ENCODE measurements around the gene AVP.
A peak's percentile ranks its signal among the peaks of the same experiment; 100 is the strongest.

The AVP gene

DNA sequence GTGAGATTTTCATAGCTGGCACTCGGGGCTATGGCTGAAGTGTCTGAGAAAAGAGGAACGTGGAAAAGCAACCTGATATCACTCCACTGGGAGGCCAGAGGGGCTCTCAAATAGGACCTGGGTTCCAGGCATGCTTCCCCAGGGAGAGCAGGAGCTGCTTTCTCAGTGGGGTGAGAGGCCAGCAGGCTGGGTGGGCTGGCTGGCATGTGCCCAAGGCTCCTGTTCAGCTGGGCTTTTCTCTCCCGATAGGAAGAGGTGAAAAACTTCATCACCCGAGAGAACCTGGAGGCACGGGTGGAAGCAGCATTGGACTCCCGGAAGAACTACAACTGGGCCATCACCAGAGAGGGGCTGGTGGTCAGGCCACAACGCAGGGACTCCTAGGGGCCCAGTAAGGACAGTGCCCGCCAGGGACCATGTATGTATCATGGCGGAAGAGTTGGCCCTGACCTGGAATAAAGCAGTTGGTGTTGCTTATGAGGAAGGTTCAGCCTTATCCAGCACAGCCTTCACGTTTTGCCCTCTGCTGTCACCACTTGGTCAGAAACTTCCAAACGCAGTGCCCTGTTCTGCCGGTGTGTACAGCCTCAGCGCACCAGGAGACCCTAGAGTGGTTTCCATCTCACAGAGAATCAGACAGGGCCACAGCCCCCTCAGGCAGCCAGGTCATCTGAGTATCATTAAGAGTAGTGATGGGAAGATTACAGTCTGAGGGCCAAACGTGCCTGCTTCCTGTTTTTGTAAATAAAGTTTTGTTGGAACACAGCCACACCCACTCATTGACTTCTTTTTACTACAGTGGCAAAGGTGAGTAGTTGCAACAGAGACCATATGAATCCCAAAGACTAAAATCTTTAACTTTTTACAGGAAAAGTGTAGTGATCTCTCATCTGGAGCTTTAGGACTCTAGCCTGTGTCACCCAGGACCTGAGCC lies 36.8 kb downstream of the AVP start:
- DNase-seq: no peak

DNA sequence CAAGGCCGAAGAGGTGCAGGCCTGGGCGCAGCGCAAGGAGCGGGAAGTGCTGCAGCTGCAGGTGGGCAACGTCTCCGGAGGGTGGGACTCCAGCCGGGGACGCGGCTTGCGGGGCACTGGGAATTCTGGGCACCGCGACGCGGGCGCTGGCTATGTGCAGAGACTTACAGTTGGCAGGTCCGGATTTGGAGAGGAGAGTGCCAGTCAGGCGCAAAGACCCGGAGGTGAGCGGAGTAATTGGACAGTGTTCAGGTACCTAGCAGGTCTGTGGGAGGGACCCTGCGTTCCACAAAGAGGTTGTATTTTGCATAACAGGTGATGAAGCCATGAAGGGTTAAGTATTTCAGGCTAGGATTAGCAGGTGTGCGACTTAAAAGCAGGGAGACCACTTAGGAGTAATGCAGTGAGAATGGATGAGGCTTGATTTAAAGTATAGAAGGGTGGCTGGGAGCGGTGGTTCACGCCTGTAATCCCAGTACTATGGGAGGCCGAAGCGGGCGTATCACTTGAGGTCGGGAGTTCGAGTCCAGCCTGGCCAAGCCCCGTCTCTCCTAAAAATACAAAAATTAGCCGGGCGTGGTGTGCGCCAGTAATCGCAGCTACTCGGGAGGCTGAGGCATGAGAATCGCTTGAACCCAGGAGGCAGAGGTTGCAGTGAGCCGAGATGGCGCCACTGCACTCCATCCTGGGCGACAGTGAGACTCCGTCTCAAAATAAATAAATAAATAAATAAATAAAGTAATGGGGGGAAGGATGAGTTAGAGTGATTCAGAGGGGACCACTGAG lies 37.7 kb downstream of the AVP start:
- no peak for DNase-seq

DNA sequence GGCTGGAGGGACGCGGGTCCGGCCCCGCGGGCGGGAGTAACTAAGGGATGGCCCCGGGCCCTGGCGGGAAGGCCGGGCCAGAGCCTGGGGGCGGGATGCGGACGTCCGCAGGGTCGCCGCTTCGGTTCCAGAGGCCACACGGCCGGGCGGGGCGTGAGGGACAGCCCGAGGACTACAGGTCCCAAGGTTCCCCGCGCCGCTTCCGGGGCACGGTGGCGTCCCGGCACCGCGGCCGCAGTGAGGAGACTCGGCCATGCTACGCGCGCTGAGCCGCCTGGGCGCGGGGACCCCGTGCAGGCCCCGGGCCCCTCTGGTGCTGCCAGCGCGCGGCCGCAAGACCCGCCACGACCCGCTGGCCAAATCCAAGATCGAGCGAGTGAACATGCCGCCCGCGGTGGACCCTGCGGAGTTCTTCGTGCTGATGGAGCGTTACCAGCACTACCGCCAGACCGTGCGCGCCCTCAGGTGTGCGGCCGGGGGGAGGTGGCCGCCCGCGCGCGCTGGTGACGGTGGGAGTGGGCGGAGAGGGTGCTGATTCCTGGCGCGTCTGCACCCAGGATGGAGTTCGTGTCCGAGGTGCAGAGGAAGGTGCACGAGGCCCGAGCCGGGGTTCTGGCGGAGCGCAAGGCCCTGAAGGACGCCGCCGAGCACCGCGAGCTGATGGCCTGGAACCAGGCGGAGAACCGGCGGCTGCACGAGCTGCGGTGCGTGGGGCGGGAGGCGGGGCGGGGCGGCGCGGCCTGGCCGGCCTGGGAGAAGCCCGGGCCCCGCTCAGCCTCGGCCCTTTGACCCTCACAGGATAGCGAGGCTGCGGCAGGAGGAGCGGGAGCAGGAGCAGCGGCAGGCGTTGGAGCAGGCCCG lies 38.5 kb downstream of the AVP start, which contains the start of gene MRPS26:
Gene MRPS26, plus strand, starts transcription at position 237 of the 861 bp plus-strand sequence. Its CDS starts 17 bp downstream, at position 254.
- peak; percentile 68 to 70 for DNase-seq

DNA sequence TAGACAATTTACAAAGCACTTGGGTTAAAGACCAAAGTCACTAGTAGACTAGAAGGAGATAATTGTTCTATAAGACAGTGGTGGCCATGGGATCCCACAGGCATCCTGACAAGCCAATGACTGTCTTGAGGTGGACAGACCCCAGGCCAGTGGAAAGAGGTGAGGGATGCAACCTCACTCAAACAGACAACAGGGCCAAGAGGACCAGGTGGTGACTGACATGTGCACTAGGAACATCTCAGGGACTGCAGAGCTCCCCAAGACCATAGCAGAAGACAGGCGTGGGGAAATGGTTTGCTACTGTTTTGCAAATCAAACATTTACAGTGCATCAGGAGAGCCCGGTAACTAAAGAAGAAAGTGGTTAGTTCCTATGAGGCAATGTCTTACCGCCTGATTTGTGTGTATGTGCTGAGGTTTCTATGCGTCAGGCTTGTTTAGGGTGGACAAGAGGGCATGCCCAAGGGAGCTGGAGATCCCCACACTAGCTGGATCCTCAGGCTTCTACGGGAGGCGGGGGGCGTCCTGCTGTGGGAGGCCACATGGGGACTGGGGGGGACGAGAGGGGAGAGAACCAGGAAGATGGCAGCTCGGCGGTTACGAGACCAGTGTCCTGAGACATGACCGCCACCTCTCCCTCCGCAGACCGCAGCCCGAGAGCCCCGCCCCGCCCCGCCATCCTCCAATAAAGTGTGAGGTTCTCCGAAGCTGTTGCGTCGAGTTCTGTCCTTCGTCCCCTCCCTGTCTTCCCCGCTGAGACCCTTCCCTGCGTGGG lies 39.3 kb downstream of the AVP start:
- DNase-seq: peak; percentile 17 to 33

DNA sequence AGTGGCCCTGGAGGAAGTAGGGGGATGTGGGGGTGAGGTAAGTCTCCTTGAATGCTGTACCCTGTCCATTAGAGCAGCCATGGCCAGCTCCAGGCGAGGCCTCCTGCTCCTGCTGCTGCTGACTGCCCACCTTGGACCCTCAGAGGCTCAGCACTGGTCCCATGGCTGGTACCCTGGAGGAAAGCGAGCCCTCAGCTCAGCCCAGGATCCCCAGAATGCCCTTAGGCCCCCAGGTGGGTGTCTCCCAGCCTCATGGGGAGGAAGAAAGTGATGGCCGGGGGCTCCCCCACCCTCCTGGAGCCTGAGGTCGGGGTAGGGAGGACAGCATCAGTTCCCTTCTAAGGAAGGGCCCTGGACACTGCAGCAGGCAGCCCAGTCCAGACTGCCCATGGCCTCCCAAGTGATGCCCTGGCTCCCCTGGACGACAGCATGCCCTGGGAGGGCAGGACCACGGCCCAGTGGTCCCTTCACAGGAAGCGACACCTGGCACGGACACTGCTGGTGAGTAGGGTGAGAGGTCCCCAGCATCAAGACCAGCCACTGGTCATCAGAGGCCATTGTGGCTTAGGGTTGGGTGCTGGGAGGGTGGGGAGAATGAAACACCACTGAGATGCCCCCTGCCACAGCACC lies 40.1 kb downstream of the AVP start:
- no peak for DNase-seq

DNA sequence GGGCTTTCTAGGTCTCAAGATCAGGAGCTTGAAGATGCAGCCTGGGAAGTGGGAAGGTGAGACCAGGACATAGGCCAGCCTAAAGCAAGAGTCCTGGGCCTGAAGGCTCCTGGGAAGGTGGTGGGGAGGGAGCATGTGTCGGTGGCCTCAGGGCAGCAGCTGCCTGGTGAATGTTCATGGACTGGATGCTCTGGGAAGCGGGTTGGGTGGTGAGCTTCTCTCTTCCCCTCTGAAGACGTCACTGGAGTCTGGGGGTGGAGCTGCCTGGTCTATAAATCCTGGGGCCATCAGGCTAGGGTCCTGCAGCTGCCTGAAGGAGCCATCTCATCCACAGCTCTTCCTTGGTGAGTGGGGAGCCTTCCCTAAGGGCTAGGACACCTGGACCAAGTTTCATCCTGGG lies 41.2 kb downstream of the AVP start, which contains the start of gene GNRH2:
Gene GNRH2, plus strand, starts transcription at position 301 of the 400 bp plus-strand sequence. CDS start 793 bp downstream, outside the sequence.
- DNase-seq: no peak

DNA sequence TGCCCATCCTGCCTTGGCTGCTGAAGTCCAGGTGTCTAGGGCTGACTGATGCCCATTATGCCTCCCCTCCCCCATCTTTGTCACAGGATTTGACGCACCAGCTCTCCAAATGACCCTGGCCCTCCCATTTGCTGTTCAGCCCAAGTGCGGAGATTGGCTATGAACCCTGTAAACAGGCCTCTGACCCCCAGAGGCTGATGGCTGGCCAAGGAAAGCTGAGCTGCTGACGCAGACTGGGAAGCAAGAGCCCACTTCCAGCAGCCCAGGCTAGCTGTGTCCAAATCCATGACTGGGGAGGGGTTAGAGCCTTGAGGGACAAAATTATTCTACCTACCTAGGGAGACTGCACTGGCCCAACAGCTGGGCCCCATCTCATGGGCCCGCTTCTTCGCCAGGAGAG lies 41.9 kb downstream of the AVP start:
- DNase-seq: no peak

DNA sequence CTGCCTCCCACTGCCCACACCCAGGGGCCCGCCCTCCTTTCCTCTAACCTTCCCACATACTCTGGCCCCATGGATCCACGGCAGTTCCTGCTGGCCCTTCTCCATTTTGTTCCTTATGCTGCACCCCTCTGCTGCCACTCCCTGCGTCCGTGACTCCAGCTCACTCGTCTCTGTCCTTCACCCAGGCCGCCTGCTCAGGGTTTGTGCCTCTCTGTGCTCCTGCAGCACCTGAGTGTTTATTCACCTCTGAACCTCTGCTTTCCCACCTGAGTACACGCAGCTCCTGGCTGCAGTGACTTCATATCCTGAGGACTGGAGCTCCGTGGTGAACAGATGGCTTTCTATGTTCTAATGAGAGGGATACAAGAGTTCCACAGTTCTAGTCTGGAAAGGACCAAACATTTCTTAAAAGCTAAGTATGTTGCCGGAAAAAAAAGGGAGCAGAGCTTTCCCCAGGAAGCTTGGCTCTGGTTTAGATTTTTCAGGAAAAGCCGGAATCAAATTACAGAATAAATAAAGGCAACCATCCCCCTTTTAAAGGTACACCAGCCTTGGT lies 42.6 kb downstream of the AVP start:
- DNase-seq: no peak

DNA sequence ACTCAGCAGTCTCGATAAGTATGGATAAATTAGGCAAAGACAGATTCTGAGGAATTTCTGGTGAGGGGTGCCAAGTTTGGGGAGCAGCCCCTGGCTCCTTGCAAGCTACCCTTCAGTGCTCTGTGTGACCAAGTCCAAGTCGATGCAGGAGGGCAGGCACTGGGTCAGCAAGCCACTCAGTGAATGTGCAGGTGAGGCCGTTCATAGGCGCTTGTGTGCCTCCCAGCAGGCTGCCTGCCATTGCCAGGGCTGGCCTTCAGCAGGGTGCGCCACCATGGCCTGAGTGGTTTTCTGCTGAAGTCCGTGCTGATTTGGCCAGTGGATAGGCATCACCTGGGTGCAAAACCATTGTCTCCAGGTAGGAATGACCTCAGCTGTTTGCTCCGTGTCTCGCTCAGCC lies 44.4 kb downstream of the AVP start:
- no peak for DNase-seq

DNA sequence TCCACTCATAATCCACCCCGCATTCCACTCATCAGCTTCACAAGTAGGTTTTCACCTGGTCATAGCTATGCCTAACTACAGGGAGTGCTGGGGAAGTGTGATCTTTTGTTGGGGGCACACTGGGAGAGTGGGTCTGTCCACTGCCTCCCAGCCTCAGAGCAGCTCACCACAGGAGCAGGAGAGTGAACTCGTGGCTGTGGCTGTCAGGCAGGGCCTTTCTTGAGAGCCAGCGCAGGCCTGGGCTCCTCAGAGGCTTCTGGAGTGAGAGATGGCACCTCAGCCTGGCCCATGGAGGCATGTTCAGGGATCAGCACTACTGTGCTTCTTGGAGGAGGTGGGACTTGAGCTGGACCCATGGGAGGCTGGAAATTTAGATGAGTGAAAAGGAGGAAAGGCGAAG lies 45.1 kb downstream of the AVP start:
- DNase-seq: no peak

DNA sequence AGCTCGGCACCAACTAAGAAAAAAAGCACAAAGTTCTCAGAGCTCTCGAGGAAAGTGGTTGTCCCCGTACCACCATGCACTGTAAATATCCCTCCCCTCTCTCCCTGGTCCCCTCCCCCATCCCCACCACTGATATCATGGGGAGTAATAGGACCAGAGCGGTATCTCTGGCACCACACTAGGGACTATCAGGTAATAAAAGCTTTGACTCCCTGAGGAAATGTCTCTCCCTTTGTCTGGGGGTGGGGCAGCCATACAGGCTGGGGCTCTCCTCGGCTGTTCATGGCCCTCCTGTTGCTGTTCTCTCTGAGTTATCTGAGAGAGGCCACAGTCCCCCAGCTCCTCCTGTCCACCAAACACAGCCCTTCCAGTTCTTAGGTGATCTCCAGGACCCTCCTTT lies 46.1 kb downstream of the AVP start:
- DNase-seq: no peak

DNA sequence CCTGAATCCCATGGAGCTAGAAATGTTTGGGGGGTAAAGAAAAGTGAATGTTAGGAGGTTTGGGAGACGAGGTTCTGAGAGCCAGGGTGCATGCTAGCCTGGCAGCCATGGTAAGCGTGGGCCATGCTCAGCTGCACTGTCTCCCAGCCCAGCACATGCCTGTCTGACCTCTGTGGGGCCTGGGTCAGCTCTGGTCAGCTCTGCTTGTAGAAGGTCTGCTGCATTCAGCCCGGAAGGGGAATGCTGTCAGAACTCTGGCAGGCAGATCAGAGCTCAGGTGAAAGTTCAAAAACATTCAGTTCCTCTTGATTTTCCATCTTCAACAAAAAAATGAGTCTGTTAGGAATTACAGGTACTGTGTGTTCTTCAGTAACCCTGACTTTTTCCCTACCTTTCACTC lies 46.9 kb downstream of the AVP start:
- DNase-seq: no peak

DNA sequence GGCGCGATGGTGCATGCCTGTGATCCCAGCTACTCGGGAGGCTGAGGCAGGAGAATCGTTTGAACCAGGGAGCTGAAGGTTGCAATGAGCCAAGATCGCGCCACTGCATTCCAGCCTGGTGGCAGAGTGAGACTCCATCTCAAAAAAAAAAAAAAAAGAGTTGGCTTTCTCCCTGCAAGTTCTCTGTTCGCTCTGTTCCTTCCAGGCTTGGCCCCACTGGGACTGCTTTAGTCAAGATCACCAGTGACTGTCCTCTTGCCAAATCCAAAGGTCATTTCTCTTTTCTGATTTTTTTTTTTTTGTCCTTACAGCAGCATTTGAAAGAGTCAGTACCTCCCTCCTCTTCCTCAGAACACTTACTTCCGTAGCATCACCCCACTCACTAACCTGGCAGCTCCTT lies 51.9 kb downstream of the AVP start:
- no peak for DNase-seq

Measured in activated CD4-positive, alpha-beta T cell treated with anti-CD3 and anti-CD28 coated beads, Interleukin-2, amount 50 U/mL, for 4 hours (primary cell).